HL-60 (cell line): ENCODE data around the gene NOP9.

Experiments used
- DNase-seq, 2 experiments: peaks; one replicate each; pipeline ENCODE4 v3.0.0-alpha.2; 2010 to 2020; ENCODE audit warnings: low read depth in 1 of 2, low spot score in 1 of 2
- H3K27ac ChIP-seq: fragments of 250-450 bp; sonication (Bioruptor Pico); replicated peaks from 2 replicates; pipeline ENCODE4 v1.5.1; 2020; ENCODE audit warnings: mild to moderate bottlenecking, moderate library complexity
- H3K27me3 ChIP-seq: fragments of 250-450 bp; sonication (Bioruptor Pico); 2 replicates; pipeline ENCODE4 v1.5.1; 2021; ENCODE audit warnings: mild to moderate bottlenecking, moderate library complexity; ENCODE audit not compliant: insufficient read depth, poor library complexity, severe bottlenecking
- H3K4me3 ChIP-seq: replicated peaks from 2 replicates; pipeline ENCODE4 v1.5.1; 2011; ENCODE audit warnings: mild to moderate bottlenecking, control low read depth, low read length; ENCODE audit not compliant: insufficient read depth
- GABPA ChIP-seq: IDR thresholded peaks from 2 replicates; pipeline ENCODE4 v1.6.1; 2012; ENCODE audit warnings: low read depth
- POLR2AphosphoS5 ChIP-seq: IDR thresholded peaks from 2 replicates; pipeline ENCODE4 v1.6.1; 2012; ENCODE audit warnings: low read depth
- REST ChIP-seq: IDR thresholded peaks from 2 replicates; pipeline ENCODE4 v1.6.1; 2012; ENCODE audit warnings: low read depth; ENCODE audit not compliant: insufficient replicate concordance
- SPI1 ChIP-seq: IDR thresholded peaks from 2 replicates; pipeline ENCODE4 v1.6.1; 2012; ENCODE audit warnings: low read depth, mild to moderate bottlenecking, borderline replicate concordance
- TF ChIP-seq, protein P1 (sequence below): IDR thresholded peaks from one replicate; pipeline ENCODE4 v1.5.1; 2011; ENCODE audit warnings: low read length, control low read depth, inconsistent platforms; ENCODE audit not compliant: insufficient read depth

Gene NOP9

DNA sequence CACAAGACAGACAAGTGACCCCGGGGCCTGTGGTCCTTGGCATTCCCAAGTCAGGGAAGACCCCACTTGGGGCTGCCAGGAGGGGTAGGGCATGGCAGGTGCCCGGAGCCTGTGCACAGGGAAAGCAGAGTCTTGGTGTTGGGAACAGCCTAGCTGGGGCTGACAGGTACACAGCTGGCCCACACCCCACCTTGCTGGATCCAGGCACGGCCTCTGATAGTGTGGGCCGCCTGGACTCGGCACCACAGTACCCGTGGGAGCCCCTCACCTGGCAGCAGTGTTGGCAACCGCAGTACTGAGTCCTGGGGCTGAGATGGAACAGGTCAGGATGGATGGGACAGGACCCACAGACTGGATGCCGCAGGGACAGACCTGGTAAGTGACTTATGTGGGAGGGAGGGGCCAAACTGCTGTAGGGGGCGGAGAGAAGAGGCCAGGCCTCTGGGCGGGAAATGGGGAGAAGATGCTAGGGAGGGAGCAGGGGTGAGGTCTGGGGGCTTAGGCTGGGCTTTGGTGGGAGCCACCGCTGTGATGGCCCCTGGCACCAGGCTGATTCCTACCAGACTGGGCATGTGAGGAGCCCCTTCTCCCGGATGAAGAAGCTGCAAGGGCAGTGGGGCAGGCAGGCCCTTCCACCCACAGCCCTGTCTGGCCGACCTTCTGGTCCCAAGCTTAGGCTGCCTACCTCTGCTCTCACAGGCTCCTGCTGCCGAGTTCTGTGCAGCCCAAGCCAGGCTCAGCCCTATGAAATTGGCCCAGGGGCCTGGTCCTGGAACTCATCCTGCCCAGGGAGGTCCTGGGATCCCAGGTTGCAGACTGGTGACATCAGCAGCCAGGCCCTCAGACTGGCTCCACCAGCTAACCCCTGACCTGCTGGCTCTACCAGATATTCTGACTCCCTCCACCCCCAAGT lies 36.6 kb upstream of the NOP9 start, which contains the start of gene TGM1:
Gene TGM1, minus strand, starts transcription at position 357 of the 913 bp plus-strand sequence. CDS start 825 bp downstream, outside the sequence.
- Histone ChIP-seq H3K27me3 (no peaks in the 10 kb centered on the region), H3K27ac (no peak within 1 kb of the TSS), H3K4me3 (no peak within 1 kb of the TSS)
- TF ChIP-seq SPI1: no peak
- TF ChIP-seq GABPA: no peak
- TF ChIP-seq, protein P1, sequence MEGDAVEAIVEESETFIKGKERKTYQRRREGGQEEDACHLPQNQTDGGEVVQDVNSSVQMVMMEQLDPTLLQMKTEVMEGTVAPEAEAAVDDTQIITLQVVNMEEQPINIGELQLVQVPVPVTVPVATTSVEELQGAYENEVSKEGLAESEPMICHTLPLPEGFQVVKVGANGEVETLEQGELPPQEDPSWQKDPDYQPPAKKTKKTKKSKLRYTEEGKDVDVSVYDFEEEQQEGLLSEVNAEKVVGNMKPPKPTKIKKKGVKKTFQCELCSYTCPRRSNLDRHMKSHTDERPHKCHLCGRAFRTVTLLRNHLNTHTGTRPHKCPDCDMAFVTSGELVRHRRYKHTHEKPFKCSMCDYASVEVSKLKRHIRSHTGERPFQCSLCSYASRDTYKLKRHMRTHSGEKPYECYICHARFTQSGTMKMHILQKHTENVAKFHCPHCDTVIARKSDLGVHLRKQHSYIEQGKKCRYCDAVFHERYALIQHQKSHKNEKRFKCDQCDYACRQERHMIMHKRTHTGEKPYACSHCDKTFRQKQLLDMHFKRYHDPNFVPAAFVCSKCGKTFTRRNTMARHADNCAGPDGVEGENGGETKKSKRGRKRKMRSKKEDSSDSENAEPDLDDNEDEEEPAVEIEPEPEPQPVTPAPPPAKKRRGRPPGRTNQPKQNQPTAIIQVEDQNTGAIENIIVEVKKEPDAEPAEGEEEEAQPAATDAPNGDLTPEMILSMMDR: no peak
- no peak for TF ChIP-seq POLR2AphosphoS5
- no peak for TF ChIP-seq REST
- DNase-seq: no peak

GRCh38 chr14:24263848-24264247 lies 35.8 kb upstream of the NOP9 start:
- TF ChIP-seq GABPA: no peak
- TF ChIP-seq, protein P1: no peak
- no peak for TF ChIP-seq POLR2AphosphoS5
- no peak for TF ChIP-seq SPI1
- TF ChIP-seq REST: no peak
- no peak overlapping the region for H3K27ac ChIP-seq
- no peak overlapping the region for H3K4me3 ChIP-seq
- no peak for DNase-seq
- H3K27me3 ChIP-seq: no peaks in the 10 kb centered on the region

DNA sequence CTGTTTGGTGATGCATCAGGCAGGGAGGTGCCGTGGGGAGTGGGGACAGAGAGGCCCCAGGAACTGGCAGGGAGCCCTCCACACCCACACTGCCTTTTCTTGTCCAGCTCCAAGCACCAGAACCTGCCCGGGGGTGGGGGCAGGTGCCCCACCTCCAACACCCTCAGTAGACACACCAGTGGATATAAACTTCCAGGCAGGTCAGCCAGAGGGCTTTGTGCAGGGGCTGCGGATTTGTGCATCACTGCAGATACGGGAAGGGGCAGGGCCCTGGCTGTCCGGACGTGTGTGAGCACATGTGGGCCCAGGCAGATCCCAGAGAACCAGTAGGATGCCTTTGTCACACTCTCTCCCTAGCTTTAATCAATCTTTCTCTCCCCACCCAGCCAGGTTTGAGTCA lies 35.4 kb upstream of the NOP9 start:
- Histone ChIP-seq H3K4me3 (no peak overlapping the region), H3K27me3 (no peaks in the 10 kb centered on the region), H3K27ac (no peak overlapping the region)
- TF ChIP-seq, protein P1: no peak
- TF ChIP-seq SPI1: no peak
- TF ChIP-seq GABPA: no peak
- TF ChIP-seq POLR2AphosphoS5: no peak
- TF ChIP-seq REST: no peak
- no peak for DNase-seq
